Stimulated activated CD8-positive, alpha-beta memory T cell treated with anti-CD3 and anti-CD28 coated beads, Interleukin-15, amount 100 ng/mL, for 24 hours (primary cell): ENCODE data around the gene ZNF445.
"Not testable (repeated sequence)": the region's sequence is repeated elsewhere in the genome, so short reads cannot be mapped to it uniquely, and the experiment has no call there.

Experiments used
- DNase-seq: peaks from one replicate; pipeline ENCODE4 v3.0.0-alpha.2; 2020; ENCODE audit warnings: low read depth

Gene ZNF445

GRCh38 chr3:44398853-44399252, 78.6 kb downstream of the ZNF445 start:
- DNase-seq: no peak

GRCh38 chr3:44398271-44398670, 79.2 kb downstream of the ZNF445 start:
- DNase-seq: not testable (repeated sequence)

DNA sequence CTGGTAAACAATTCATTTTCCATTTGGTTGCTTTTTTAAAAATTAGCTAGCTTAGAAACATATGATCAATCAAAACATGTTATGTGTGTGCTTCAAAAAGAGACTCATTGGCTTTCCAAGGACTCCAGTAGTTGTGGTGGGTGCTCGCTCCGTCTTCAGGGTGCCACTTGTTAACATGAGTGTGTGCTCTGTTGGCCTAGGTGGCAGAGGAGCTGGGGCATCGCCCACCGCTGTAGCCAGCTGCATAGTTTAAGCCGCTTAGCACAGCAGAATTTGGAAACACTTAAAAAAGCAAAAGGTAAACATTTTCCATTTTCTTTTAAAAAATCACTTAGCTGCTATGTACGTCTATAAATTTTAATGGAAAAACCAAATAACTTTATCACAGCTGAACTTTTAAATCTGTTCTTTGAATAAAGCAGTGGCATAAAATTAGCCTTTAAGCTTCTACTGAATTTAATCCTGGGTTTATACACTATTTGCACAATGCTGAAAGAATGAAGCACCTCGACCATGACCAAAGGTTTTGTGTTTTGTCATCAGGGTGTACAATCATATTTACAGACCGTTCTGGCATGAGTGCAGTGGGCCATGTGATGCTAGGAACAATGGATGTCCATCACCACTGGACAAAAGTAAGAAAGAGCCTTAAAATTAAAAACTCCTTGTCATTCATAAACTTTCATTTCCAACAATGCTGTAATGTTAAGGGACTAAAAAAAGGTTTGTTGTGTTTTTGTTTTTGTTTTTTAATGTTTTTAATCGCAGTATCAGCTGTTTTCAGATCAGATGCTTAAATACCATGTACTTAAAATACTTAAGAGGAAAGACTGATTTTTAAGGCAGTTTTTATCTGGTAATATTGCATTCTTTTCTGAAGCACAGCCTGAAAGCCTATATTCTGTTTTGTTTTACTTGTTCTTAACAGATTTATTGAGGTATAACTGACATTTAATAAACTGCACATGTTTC, 81.0 kb downstream of the ZNF445 start:
- no peak for DNase-seq

DNA sequence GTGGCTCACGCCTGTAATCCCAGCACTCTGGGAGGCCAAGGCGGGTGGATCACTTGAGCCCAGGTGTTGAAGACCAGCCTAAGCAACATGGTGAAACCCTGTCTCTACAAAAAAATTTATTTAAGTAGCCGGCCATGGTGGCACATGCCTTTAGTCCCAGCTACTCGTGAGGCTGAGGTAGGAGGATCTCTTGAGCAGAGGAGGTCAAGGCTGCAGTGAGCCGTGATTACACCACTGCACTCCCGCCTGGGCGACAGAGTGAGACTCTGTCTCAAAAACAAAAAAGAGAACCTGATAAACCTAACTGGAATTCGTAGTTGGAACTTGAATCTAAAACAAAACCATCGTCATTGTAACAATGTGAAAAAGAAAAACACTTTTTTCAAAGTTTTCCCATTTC, 81.8 kb downstream of the ZNF445 start:
- no peak for DNase-seq

DNA sequence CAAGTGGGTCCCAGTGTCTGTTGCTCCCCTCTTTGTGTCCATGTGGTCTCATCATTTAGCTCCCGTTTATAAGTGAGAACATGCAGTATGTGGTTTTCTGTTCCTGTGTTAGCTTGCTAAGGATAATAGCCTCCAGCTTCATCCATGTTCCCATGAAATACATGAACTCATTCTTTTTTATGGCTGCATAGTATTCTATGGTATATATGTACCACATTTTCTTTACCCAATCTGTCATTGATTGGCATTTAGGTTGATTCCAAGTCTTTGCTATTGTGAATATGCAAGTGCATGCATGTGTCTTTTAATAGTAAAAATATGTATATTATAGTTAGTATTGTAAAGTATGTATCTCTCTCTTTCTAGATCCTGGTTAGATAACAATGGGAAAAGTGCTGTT, 85.0 kb downstream of the ZNF445 start:
- DNase-seq: no peak

DNA sequence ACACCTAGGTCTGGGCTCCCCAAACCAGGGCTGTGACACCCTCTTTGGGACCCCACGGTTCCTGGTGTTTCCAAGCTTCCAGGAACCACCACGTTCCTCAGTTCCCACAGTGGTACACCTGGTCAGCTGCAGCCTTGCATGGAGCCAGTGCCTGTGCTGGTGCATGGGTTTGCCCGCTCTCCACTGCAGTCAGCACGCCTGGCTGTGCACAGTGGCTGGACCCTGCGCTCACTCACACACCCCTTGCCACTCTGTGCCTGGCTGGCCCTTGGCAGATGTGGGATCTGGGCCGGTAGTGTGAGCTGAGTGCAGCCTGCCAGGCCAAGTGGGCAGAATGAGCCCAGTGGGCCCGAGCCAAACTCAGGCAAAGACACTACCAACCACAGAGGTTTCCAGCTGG, 90.1 kb downstream of the ZNF445 start:
- DNase-seq: no peak
